AG09319 (cell line): ENCODE results near the gene ANXA8.
"Not testable (repeated sequence)": the region's sequence is repeated elsewhere in the genome, so short reads cannot be mapped to it uniquely, and the experiment has no call there.

Experiments used
- DNase-seq: peaks from one replicate; pipeline ENCODE4 v3.0.0-alpha.2; 2010; ENCODE audit warnings: low read depth; ENCODE audit errors: extremely low read depth

The ANXA8 gene, protein sequence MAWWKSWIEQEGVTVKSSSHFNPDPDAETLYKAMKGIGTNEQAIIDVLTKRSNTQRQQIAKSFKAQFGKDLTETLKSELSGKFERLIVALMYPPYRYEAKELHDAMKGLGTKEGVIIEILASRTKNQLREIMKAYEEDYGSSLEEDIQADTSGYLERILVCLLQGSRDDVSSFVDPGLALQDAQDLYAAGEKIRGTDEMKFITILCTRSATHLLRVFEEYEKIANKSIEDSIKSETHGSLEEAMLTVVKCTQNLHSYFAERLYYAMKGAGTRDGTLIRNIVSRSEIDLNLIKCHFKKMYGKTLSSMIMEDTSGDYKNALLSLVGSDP

DNA sequence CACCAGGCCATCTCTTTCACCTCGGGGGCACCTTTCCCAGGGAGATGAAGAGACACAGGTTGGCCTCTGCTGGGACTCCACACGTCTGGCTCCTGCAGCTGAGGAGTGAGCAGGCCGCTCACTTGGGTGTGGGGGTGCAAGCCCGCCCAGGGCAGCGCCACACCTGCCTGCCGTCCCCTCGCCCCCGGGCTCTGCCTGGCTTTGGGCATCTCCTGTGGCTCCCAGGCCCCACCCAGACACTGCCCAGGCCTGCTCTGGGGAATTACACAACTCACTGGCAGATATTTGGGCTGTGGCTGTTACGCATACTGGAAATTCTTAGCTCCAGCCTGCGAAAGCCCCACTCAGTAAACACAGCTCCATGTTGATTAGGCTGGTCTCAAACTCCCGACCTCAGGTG, at the start of gene ANXA8:
Gene ANXA8 (minus strand): TSS at position 193 of the 400 bp plus-strand sequence. CDS start 182 bp downstream, at position 11.
- not testable (repeated sequence) for DNase-seq

DNA sequence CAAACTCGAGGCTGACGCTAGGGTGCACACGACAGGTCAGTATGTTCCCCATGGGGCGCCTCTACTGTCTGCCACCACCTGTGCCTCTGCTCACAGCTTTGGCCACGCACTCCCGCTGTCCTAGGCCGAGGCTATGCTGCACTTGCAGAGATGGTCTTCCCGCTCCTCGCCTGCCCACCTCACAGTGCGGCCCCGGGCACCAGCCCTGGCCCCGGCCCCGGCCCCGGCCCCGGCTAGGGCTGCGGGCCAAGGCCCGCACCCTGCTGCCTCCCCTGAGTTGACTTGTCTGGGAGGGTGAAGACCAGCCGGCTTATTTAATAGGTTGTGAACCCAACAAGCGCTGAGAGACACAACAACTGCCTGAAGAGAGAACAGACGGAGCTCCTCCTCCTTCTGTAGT, 39.6 kb upstream of the ANXA8 start, which contains the start of gene AGAP9:
Gene AGAP9 (minus strand): TSS at position 164 of the 400 bp plus-strand sequence. CDS start 112 bp downstream, at position 52.
- not testable (repeated sequence) for DNase-seq

DNA sequence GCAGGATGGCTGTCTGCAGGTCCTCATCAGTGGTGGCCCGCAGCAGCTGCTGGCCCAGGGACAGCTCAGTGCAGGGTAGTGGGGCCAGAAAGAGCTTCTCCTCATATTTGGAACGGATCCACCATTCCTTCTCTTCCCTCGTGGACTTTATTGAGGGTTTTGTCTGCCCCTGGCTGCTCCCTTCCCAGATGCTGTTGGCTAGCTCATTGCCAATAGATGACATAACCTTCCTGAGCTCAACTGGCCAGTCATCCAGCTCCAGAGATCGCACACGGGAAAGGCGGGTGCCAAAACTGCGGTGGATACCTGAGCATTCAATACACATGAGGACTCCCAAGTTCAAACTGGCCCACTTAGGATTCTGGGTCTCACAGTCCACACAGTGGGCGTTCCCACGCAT, 18.4 kb upstream of the ANXA8 start:
- DNase-seq = not testable (repeated sequence)

DNA sequence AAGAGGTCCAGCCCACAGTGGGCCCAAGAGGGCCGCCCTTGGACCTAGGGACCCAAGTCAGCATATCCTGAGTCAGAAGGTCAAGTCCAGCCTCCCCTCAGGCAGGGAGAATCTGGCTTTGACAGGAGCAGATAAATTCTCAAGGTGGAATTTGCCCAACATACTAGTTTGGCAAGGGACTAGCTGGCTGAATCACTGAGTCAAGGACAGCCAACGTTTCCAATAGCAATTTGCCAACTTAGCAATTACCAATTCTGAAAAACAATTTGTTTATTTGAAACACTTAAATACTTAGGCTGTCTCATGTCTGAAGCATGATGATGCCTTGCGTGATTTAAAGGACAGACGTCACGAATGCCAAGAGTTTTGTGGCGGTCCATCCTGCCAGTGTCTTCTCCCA, 10.3 kb upstream of the ANXA8 start:
- DNase-seq = not testable (repeated sequence)

DNA sequence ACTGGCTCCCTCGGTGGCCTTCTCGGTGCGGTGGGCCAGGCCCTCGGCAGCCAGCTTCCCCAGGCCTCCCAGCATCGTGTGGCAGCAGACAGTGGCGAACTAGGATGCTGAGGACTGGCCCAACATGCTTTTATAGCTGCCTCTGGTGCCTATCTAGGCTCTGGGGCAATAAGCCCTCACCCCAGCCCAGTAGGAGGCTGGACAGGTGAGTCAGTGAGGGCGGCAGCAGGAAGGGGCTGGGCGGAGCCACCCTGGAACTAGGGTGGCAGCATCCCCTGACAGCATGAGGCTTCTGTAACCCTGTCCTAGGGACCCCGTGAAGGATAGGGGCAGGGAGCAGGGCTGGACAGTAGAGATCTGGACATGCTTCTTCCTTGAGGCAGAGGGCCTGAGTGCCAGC, 7.7 kb upstream of the ANXA8 start, which contains the start of gene FAM25G:
Gene FAM25G (minus strand): TSS at position 101 of the 400 bp plus-strand sequence. CDS start 26 bp downstream, at position 75.
- not testable (repeated sequence) for DNase-seq

DNA sequence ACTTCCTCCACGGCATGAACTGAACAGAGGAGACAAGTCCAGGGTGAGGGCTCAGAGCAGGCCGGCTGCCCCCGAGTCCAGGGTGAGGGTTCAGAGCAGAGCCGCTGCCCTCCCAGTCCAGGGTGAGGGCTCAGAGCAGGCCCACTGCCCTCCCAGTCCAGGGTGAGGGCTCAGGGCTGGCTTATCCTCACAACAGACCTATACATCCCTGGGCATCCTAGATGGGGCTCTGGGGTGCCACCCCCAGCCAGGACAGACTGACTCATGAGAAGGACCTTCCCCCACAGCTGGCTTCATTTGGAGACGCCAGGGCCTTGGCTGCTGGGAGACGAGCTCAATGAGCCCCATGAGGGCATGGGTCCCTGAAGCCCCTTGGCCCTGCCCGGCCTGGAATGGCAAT, 5.7 kb upstream of the ANXA8 start:
- not testable (repeated sequence) for DNase-seq

DNA sequence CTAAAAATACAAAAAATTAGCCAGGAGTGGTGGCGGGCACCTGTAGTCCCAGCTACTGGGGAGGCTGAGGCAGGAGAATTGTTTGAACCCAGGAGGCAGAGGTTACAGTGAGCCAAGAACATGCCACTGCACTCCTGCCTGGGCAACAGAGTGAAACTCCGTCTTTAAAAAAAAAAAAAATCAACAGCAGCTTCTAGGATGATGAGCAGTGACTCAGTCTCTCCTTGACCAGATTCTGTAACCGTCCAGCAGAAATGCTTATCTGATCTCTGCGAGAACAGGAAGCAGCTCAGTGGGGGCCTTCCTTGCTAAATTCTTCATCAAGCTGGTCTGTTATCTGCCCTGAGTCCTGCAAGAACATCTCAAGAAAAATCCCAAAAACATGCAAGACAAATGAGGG, 2.0 kb upstream of the ANXA8 start:
- DNase-seq = not testable (repeated sequence)

DNA sequence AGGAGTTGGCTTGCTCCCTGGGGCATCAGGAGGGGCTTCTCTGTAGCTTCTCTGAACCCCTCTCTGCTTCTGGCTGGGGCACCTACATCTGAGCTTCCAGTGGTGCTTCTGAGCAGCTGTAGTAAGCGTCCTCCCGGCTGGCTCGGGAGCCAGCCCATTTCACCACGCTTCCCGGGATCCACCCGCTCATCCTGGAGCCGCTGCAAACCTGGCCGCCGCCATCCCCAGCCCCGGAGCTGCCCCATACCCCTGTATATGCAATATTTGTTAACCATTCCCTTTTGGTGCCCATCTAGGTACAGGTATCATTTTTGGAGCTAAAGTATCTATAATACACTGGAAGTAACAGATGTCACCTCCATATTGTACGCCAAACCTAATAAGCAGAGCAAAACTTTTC, 871 bp upstream of the ANXA8 start:
- not testable (repeated sequence) for DNase-seq

DNA sequence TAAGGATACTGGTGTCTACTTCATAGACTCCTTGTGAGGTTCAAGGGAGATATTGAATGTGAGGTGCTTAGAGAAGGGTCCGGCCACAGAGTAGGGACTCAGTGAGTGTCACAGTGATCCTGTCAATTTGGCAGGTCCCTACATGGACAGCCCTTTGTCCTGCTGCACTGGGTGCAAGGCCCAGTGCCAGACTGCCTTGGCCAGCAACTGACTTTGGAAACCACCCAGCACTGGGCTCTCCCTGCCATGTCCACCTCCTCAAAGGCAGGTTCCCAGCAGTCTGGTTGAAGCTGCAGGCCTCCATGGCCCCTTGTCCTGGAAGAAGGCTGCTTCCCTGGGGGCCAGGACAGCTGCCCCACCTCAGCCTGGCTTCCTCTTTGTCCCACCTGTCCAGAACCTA, 1.5 kb downstream of the ANXA8 start:
- DNase-seq = not testable (repeated sequence)

DNA sequence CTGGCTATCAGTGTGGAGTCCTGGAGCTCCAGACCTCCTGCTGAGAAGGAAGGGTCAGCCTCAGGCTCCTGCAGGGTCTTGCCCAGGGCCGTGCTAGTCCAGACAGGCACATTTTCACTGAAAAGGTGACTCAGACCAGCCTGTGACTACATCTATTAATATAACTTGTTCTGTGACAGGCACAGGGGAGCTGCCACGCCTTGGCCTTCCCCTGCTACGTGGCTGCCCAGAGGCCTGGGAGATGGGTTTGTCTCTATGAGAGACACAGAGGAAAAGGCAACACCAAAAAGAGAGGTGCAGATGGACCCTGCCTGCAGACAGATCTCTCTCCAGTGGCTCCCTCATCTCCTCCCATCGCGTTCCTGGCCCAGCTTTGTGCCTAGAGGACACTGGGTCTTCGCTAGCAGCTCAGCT, 2.1 kb downstream of the ANXA8 start:
- DNase-seq = not testable (repeated sequence)

DNA sequence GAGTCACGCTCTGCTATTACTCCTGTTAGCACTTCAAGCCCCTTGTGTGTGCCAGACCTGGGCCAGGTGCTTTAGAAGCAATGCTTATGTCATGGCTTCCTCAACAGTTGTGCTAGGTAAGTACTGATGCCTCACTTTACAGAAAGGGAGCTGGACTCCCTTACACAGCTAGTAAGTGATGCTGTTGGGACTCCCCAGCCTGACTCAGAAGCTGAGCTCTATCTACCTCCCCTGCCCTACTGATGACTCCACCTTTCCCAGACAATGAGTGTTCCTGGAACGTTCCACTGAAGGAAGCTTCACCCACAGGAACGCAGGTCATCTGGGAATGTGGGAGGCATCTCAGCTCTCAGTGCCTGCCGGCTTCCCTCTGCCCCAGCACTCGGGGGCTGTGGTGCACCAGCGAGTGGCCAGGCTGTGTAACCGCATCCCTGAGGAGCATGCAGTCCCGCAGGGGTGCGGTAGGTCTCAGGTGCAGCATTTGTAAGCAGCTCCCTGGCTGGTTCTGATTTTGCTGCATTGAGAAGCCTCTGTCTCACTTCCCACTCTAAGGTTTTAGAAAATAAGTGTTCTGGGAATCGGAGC, 2.6 kb downstream of the ANXA8 start:
- DNase-seq = not testable (repeated sequence)

DNA sequence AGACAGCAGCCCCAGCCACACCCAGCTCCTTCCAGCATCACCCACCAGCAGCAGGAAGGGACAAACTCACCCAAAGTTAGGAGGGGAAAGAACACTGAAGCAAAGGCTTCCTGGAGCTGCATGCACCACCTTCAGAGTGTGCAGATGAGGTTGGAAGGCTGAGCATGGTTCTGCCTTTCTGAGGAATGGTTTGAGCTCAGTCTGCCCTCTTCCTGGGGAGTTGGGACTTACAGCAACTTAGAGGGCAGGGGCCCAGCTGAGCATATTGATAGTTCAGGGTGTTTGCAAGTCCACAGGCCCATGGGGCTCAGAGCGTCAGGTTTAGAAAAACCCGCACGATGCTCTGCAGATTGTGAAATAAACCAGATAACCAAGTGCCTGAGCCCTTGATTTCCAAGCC, 3.8 kb downstream of the ANXA8 start:
- DNase-seq = not testable (repeated sequence)

DNA sequence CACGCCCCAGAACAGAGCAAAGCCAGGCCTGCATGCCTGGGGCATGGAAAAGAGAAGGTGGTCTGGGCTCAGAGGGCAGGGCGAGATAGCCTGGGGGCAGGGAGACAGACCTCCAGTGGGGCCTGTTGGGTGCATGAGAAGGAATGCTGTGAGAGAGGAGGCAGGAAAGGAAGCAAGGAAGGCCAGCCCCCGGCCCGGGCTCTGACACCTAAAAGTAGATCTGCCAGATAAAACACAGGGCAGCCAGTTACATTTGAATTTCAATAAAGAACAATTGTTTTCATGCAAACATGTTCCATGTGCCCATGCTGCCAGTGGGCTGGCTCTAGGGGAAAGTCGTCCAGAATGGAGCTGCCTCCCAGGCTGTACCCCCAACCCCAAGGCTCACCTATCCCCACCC, 5.8 kb downstream of the ANXA8 start:
- DNase-seq = not testable (repeated sequence)

DNA sequence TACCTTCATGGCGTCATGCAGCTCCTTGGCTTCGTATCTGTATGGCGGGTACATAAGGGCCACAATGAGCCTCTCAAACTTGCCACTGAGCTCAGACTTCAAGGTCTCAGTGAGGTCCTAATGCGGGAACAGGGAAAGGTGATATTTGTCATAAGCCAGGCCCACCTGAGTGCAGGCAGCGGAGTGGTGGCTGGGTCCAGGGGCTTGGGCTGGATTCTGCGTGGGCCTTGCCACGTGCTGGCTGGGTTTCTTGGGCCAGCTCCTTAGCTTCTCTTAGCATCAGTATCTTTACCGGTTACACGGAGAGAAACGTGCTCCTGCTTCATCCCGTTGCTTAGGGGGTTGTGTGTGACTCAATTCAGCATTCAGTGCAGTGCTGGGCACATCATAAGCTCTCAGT, 6.8 kb downstream of the ANXA8 start:
- DNase-seq = not testable (repeated sequence)

DNA sequence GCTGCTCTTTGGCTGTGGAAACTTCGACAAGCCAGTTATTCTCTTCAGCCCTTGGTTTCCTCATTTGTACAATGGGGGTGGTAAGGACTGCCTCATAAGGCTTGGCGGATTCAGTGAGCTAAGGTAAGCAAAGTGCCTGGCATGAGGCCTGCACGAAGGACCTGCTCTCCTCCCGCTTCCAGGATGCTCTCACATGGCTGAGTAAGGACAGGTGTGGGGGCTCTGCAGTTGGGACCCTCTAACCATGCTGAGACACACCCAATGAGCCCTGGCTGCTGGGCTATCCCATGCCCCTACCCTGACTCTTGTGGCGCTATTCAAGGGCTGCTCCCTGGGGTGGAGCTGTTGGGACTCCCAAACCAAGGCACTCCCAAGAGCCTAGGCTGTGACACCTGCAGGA, 8.8 kb downstream of the ANXA8 start:
- DNase-seq = not testable (repeated sequence)

DNA sequence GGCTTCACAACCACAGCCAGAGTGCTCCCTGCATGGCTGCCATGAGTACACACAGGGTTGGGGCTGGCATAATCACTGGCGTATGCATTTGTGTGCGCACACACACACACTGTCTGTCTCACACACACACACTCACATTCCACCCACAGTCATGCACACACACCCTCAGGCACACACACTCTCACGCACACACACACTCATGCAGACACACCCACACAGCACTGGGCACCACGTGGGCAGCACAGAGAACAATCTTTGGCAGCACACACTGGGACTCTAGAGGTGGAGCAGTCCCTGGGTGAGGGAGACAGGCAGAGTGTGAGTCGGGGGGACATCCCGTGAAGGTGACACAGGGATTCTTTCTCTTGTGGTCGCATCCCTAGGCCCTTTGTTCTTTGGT, 10.4 kb downstream of the ANXA8 start:
- not testable (repeated sequence) for DNase-seq

DNA sequence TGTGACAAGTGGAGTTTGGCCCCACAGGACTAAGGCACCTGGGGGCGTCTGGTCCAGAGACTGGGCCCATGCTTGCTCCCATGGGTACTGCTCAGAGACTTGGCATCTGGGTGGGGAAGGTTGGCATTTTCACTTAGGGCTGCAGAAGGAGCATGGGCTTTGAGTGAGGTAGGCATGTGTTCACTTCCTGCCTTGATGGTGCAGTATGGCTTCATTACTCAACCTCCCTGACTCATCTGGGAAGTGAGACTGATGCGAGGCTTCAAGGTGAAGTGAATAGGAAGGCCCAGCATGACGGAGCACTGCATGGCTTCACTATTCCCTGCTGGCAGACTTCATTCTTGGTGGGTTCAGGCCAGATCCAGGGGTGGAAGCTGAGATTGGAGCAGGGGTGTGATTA, 11.3 kb downstream of the ANXA8 start:
- not testable (repeated sequence) for DNase-seq

DNA sequence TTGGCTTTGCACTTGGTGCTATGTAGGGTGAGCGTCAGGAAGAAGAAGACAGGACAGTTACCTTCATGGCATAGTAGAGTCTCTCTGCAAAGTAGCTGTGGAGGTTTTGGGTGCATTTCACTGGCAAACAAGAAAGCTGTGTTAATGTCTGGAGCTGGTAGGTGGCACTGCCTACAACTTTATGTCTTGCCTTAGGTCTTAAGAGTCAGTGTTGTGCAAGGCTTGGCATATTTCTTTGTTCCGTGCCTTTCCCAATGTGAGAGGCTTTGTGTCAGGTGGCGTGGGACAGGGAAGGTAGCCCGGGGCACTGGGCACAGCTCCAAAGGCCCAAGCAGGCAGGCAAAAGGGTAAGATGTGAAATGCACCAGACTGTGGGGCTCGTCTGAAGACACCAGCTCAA, 11.8 kb downstream of the ANXA8 start:
- not testable (repeated sequence) for DNase-seq

DNA sequence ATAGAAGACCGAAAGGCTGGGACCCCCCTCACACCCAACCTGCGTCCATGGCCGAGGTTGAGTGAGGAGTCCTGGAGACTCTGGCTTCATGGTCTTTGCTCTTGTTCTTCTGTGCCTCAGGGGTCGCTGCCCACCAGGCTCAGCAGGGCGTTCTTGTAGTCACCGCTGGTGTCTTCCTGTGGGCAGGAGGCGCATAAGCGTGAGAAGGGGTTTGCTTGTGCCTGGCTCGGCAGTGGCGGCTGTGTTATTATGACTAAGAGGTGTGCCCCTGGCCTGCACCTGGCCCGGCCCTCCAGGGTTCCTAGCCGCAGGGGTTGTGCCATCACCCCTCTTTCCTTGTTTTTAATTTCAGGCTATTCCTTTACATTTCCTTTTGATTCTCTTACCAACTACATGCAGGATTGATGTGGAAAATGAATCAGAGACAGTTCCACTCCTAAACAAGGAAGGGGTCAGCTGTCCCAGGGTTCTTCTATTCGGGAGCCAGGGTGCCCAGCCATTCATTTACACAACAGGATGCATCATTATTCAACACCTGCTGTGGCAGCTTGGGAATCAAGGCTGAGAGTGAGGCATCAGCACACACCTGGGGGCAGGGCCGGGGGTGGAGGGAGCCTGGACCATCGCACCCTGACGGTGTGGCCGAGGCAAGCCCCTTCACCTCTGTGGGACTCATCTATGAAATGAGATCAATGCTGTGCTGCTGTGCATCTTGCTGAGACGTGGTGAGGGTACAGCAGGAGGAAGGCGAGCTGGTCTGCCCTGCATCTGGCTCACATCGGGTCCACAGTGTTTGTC, 15.0 kb downstream of the ANXA8 start:
- DNase-seq = not testable (repeated sequence)

DNA sequence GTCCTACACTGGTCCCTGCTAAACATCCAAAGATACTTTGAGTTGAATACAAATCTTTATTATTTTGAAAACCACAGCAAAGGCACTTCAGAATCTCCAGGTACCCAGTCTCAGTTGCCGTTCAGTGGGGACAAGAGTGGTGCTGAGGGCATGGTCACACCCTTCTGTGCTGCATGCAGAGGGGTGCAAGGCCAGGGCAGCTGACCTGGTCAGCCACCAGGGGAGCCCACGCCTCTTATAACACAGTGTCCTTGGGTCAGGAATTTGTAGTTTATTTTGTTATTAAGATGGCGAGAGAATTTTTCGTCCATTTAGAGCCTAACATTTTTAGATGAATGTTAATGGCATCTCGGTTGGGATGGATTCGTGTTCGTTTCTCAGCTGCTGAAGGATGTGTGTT, 16.0 kb downstream of the ANXA8 start:
- DNase-seq = not testable (repeated sequence)

DNA sequence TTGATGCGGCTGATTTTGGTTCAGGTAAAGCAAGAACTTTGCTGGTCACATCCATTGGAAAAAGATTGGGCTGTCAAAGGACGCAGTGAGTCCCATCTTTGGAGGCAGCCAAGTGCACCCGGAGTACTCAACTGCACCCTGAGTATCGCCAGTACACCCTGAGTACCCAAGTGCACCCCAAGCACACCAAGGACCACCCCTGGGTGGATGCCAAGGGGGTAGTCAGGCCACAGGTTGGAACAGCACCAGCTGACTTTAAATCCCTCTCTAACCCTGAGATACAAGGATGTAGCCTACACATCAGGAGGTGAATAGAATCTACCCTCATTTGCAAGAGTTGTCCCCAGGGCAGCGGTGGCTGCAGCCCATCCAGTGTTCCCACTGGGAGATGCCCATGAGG, 16.5 kb downstream of the ANXA8 start:
- not testable (repeated sequence) for DNase-seq
